MM.1S (cell line): ENCODE measurements around the gene GSS.

Experiments
- DNase-seq: peaks from one replicate; pipeline ENCODE4 v3.0.0-alpha.2; 2015
- H2AFZ ChIP-seq: fragments of 300-600 bp; sonication (generic); 2 replicates; pipeline ENCODE4 v1.6.0; 2016; ENCODE audit warnings: antibody characterized with exemption, low read length
- H3F3A ChIP-seq: fragments of 300-600 bp; sonication (generic); 2 replicates; pipeline ENCODE4 v1.6.1; 2016; ENCODE audit warnings: mild to moderate bottlenecking, antibody characterized with exemption, low read length, moderate library complexity, mixed read lengths; ENCODE audit not compliant: insufficient read depth
- H3K27ac ChIP-seq: fragments of 300-600 bp; sonication (generic); 2 replicates; pipeline ENCODE4 v1.5.1; 2016; ENCODE audit warnings: mild to moderate bottlenecking, low read length
- H3K27me3 ChIP-seq: fragments of 300-600 bp; sonication (generic); replicated peaks from 2 replicates; pipeline ENCODE4 v1.6.0; 2016; ENCODE audit warnings: low read length; ENCODE audit not compliant: insufficient read depth
- H3K36me3 ChIP-seq: fragments of 300-600 bp; sonication (generic); replicated peaks from 2 replicates; pipeline ENCODE4 v1.6.1; 2016; ENCODE audit warnings: mild to moderate bottlenecking, low read length, mixed read lengths; ENCODE audit not compliant: insufficient read depth
- H3K4me1 ChIP-seq: fragments of 300-600 bp; sonication (generic); 2 replicates; pipeline ENCODE4 v1.6.1; 2016; ENCODE audit warnings: low read length, mixed read lengths
- H3K4me2 ChIP-seq: fragments of 300-600 bp; sonication (generic); 2 replicates; pipeline ENCODE4 v1.6.0; 2016; ENCODE audit warnings: low read depth, low read length
- H3K4me3 ChIP-seq: fragments of 300-600 bp; sonication (generic); 2 replicates; pipeline ENCODE4 v1.5.1; 2016; ENCODE audit warnings: low read length, mixed read lengths
- H3K79me2 ChIP-seq: fragments of 300-600 bp; sonication (generic); 2 replicates; pipeline ENCODE4 v1.6.1; 2016; ENCODE audit warnings: mixed run types, low read length, mixed read lengths
- H3K9ac ChIP-seq: fragments of 300-600 bp; sonication (generic); 2 replicates; pipeline ENCODE4 v1.6.1; 2016; ENCODE audit warnings: low read length, mixed read lengths
- H3K9me2 ChIP-seq: fragments of 300-600 bp; sonication (generic); replicated peaks from 2 replicates; pipeline ENCODE4 v1.6.1; 2016; ENCODE audit warnings: mild to moderate bottlenecking, low read length, mixed read lengths; ENCODE audit not compliant: insufficient read depth
- H3K9me3 ChIP-seq: fragments of 300-600 bp; sonication (generic); replicated peaks from 2 replicates; pipeline ENCODE4 v1.6.1; 2016; ENCODE audit warnings: mild to moderate bottlenecking, low read length, mixed read lengths; ENCODE audit not compliant: insufficient read depth
- H4K20me1 ChIP-seq: fragments of 300-600 bp; sonication (generic); 2 replicates; pipeline ENCODE4 v1.6.1; 2016; ENCODE audit warnings: mild to moderate bottlenecking, low read length, moderate library complexity, mixed read lengths; ENCODE audit not compliant: insufficient read depth
- EZH2 ChIP-seq: fragments of 300-600 bp; sonication (generic); optimal IDR thresholded peaks from 2 replicates; pipeline ENCODE3; 2017; ENCODE audit warnings: low read depth, mild to moderate bottlenecking, antibody characterized with exemption, low read length, mixed read lengths
- EZH2phosphoT487 ChIP-seq: fragments of 300-600 bp; sonication (generic); IDR thresholded peaks from 2 replicates; pipeline ENCODE4 v1.6.1; 2018; ENCODE audit warnings: antibody characterized with exemption, low read length
- TF ChIP-seq, protein P1 (sequence below): fragments of 300-600 bp; sonication (generic); IDR thresholded peaks from 2 replicates; pipeline ENCODE4 v1.5.1; 2016; ENCODE audit warnings: antibody characterized with exemption, low read length, mixed read lengths

The GSS gene

DNA sequence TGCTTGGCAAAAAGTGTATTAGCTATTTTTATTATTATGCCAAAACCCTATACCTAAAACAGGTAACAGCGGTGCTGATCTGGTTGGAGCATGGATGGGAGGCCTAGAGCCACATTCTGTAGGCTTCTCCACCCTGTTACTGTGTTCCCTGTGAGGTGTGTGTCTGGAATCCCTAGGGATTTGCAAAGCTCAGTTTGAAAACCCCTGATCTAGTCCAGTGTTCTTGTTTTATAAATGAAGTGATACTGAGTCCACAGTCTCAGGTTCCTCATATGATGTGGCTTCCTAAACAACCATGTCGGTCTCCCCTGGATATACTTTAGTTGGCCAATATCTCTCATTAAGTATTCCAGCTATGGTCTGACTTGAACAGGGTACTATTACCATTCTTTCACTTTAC is 62.9 kb downstream of the GSS start:
- Histone ChIP-seq H4K20me1 (no peaks in the 10 kb centered on the region), H3K4me2 (no peak overlapping the region)
- no peak for DNase-seq

DNA sequence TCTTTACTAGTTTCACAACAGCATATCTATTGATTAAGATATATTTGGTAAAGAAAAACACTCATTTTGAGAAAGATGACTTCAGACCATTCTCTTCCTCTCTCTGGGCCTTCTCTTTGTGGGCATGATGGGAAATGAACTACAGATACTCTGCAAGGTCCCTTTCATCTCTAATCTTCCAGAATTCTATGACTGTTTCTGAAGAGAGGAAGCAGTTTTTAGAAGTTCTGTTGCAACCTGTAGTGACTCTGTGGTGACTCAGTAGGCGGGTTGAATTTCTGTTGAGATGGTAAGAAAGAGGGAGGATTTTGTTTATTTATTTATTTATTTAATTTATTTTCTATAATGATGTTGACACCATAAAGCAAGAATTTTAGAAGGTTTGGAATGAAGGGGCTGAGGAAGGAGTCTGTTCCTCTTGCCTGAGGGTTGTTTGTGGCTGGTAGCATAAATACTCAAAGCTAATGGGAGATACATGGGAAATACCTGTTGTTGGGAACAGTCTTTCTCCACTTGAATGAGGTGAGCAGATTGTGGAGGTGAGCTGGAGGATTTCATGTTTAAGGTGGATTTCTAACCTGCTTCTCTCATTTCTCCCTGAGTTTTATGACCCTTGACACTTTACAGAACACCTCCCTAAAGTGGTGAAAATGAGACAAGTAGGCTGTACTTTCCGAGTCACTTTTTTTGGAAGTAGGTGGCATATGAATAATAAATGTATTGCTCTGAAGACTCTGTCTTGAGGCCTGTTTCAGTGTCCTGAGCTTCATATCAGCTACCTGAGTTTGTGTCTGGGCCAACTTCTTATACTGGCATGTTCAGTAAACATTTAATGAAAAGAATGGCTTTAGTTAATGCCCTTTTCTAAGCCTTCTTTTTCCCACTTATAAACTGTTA is 64.2 kb downstream of the GSS start:
- no peak for DNase-seq
- no peaks in the 10 kb centered on the region for H3K27me3 ChIP-seq
- H3K9ac ChIP-seq, result no peak overlapping the region
- H3K9me2 ChIP-seq, result no peaks in the 10 kb centered on the region
- TF ChIP-seq EZH2 (no peak), EZH2phosphoT487 (no peak)
- TF ChIP-seq, protein P1, sequence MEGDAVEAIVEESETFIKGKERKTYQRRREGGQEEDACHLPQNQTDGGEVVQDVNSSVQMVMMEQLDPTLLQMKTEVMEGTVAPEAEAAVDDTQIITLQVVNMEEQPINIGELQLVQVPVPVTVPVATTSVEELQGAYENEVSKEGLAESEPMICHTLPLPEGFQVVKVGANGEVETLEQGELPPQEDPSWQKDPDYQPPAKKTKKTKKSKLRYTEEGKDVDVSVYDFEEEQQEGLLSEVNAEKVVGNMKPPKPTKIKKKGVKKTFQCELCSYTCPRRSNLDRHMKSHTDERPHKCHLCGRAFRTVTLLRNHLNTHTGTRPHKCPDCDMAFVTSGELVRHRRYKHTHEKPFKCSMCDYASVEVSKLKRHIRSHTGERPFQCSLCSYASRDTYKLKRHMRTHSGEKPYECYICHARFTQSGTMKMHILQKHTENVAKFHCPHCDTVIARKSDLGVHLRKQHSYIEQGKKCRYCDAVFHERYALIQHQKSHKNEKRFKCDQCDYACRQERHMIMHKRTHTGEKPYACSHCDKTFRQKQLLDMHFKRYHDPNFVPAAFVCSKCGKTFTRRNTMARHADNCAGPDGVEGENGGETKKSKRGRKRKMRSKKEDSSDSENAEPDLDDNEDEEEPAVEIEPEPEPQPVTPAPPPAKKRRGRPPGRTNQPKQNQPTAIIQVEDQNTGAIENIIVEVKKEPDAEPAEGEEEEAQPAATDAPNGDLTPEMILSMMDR, result no peak
- H3K4me2 ChIP-seq, result no peak overlapping the region
- no peaks in the 10 kb centered on the region for H3F3A ChIP-seq
- H3K4me1 ChIP-seq, result peaks cover 8% of the 10 kb centered on the region
- no peak overlapping the region for H3K27ac ChIP-seq
- H3K36me3 ChIP-seq, result no peaks in the 10 kb centered on the region
- no peak overlapping the region for H2AFZ ChIP-seq
- H3K79me2 ChIP-seq, result no peaks in the 10 kb centered on the region
- H3K9me3 ChIP-seq, result no peaks in the 10 kb centered on the region
- H3K4me3 ChIP-seq, result no peak overlapping the region
- H4K20me1 ChIP-seq, result no peaks in the 10 kb centered on the region

More for the DNA sequence above, 62.9 kb downstream of the GSS start:
- no peaks in the 10 kb centered on the region for H3F3A ChIP-seq
- H3K4me3 ChIP-seq, result no peak overlapping the region
- no peak overlapping the region for H3K9ac ChIP-seq
- no peaks in the 10 kb centered on the region for H3K4me1 ChIP-seq
- no peaks in the 10 kb centered on the region for H3K27me3 ChIP-seq
- no peaks in the 10 kb centered on the region for H3K9me3 ChIP-seq
- H2AFZ ChIP-seq, result no peak overlapping the region
- no peaks in the 10 kb centered on the region for H3K9me2 ChIP-seq
- H3K27ac ChIP-seq, result no peak overlapping the region
- H3K36me3 ChIP-seq, result no peaks in the 10 kb centered on the region
- no peak for TF ChIP-seq EZH2phosphoT487
- no peak for TF ChIP-seq EZH2
- TF ChIP-seq, protein P1, result no peak
- no peaks in the 10 kb centered on the region for H3K79me2 ChIP-seq

DNA sequence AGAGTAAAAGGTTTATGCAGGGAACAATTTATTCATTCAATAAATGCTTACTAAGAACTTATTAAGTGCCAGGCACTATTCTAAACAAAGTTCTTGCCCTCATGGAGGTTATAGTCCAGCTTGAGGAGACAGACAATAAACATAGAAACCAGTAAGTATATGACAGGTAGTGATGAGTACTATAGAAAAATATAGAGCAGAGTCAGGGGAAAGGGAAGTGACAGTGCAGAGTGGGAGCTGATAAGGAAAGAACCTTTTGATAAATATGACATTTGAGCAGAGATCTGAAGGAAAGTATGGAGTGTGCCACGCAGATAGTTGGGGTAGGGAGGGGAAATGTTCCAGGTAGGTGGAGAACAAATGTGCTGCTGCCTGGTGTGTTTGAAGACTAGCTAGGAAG is 67.1 kb downstream of the GSS start:
- Histone ChIP-seq H4K20me1 (no peaks in the 10 kb centered on the region), H3K27me3 (no peaks in the 10 kb centered on the region), H3K9ac (no peak overlapping the region), H3K79me2 (no peaks in the 10 kb centered on the region), H3K36me3 (no peaks in the 10 kb centered on the region), H3K4me1 (peaks cover 8% of the 10 kb centered on the region), H3F3A (no peaks in the 10 kb centered on the region), H3K4me2 (no peak overlapping the region), H3K9me3 (no peaks in the 10 kb centered on the region), H3K4me3 (no peak overlapping the region), H2AFZ (no peak overlapping the region), H3K27ac (no peak overlapping the region), H3K9me2 (no peaks in the 10 kb centered on the region)
- no peak for TF ChIP-seq EZH2
- no peak for TF ChIP-seq EZH2phosphoT487
- TF ChIP-seq, protein P1, result no peak
- DNase-seq, result no peak
